HepG2 (cell line): ENCODE data around the gene STIP1. TPM values are rescaled to one million over a fixed set of nuclear protein-coding genes. Genes with fewer than 3 reads are reported as not detected.

Source experiments
- ATF6 ChIP-seq: sonication (generic); formaldehyde crosslinking; conservative IDR thresholded peaks from 2 replicates; pipeline ENCODE4 v1.4.0; 2020; ENCODE audit warnings: missing genetic modification reagents
- CTCF ChIP-seq: sonication (generic); formaldehyde crosslinking; IDR thresholded peaks from 2 replicates; pipeline ENCODE4 v1.5.0; 2020; ENCODE audit warnings: mild to moderate bottlenecking, missing genetic modification reagents, moderate library complexity
- MYC ChIP-seq: sonication (generic); formaldehyde crosslinking; IDR thresholded peaks from 2 replicates; pipeline ENCODE4 v1.9.0; 2021; ENCODE audit warnings: missing genetic modification reagents, borderline replicate concordance
- RBM22 ChIP-seq: fragments of 200-400 bp; formaldehyde crosslinking; optimal IDR thresholded peaks from 2 replicates; pipeline ENCODE3; 2017; ENCODE audit warnings: mild to moderate bottlenecking, low read length, moderate library complexity
- RFX5 ChIP-seq: IDR thresholded peaks from 2 replicates; pipeline ENCODE4 v1.6.1; 2011; ENCODE audit warnings: low read depth, low read length, improper control_type of control experiment
- SMYD3 ChIP-seq: sonication (generic); formaldehyde crosslinking; IDR thresholded peaks from 2 replicates; pipeline ENCODE4 v1.8.1; 2023; ENCODE audit warnings: mild to moderate bottlenecking, missing genetic modification reagents
- TP53 ChIP-seq: sonication (generic); formaldehyde crosslinking; conservative IDR thresholded peaks from 2 replicates; pipeline ENCODE4 v1.4.0; 2020; ENCODE audit warnings: missing genetic modification reagents
- ZBTB40 ChIP-seq, 2 experiments: fragments of 450-650 bp in 1 of 2; sonication (generic) in 1 of 2; formaldehyde crosslinking in 1 of 2; IDR thresholded peaks; 2 replicates each; pipeline versions ENCODE4 v1.6.1 to v1.8.0; 2016 to 2022; ENCODE audit warnings: antibody characterized with exemption in 1 of 2, mild to moderate bottlenecking in 1 of 2, missing genetic modification reagents in 1 of 2
- ZFP36L2 ChIP-seq: sonication (generic); formaldehyde crosslinking; IDR thresholded peaks from 2 replicates; pipeline ENCODE4 v1.4.0; 2020; ENCODE audit warnings: missing genetic modification reagents
- ZFX ChIP-seq: sonication (generic); formaldehyde crosslinking; IDR thresholded peaks from 2 replicates; pipeline ENCODE4 v1.4.0; 2020; ENCODE audit warnings: mild to moderate bottlenecking, low read depth, missing genetic modification reagents, moderate library complexity
- ZFYVE20 ChIP-seq: sonication (generic); formaldehyde crosslinking; IDR thresholded peaks from 2 replicates; pipeline ENCODE4 v1.8.0; 2023; ENCODE audit warnings: low read depth, mild to moderate bottlenecking, moderate library complexity, missing genetic modification reagents, borderline replicate concordance
- ZNF367 ChIP-seq: sonication (generic); formaldehyde crosslinking; IDR thresholded peaks from 2 replicates; pipeline ENCODE4 v1.4.0; 2020; ENCODE audit warnings: missing genetic modification reagents, borderline replicate concordance
- ZNF552 ChIP-seq: sonication (generic); formaldehyde crosslinking; IDR thresholded peaks from 2 replicates; pipeline ENCODE4 v1.9.0; 2022; ENCODE audit warnings: missing genetic modification reagents, mild to moderate bottlenecking, borderline replicate concordance
- ZNF572 ChIP-seq: sonication (generic); formaldehyde crosslinking; IDR thresholded peaks from 2 replicates; pipeline ENCODE4 v1.5.1; 2020; ENCODE audit warnings: mild to moderate bottlenecking, missing genetic modification reagents
- ZNF749 ChIP-seq: sonication (generic); formaldehyde crosslinking; IDR thresholded peaks from 2 replicates; pipeline ENCODE4 v1.8.0; 2022; ENCODE audit warnings: mild to moderate bottlenecking, missing genetic modification reagents, moderate library complexity, borderline replicate concordance
- ZNF773 ChIP-seq: sonication (generic); formaldehyde crosslinking; IDR thresholded peaks from 2 replicates; pipeline ENCODE4 v1.4.0; 2020; ENCODE audit warnings: missing genetic modification reagents, borderline replicate concordance
- ZSCAN25 ChIP-seq: sonication (generic); formaldehyde crosslinking; IDR thresholded peaks from 2 replicates; pipeline ENCODE4 v1.8.0; 2022; ENCODE audit warnings: mild to moderate bottlenecking, missing genetic modification reagents
- polyA plus RNA-seq, 8 experiments: library from polyadenylated mRNA; depleted of rRNA in 3 of 8; stranded (reverse) in 7 of 8; unstranded in 1 of 8; fragments of >200 nt; fragmentation: Illumina TruSeq in 4 of 8; extraction: Trizol in 4 of 8; gene quantifications; 2 replicates each; pipeline versions ENCODE4 v1.2.1 to v1.2.3, GENCODE V29; 2011 to 2016; ENCODE audit warnings: low read depth in 4 of 8, missing spikeins in 1 of 8, mixed read lengths in 1 of 8; ENCODE audit not compliant: insufficient read depth in 1 of 8
- total RNA-seq, 5 experiments: library from RNA; depleted of rRNA; stranded (reverse); fragments of >200 nt; fragmentation: Illumina TruSeq; extraction: Trizol; gene quantifications; 2 replicates each; pipeline ENCODE4 v1.2.3, GENCODE V29; 2016; ENCODE audit warnings: low read depth in 1 of 5

Gene STIP1
- total and polyA plus RNA-seq, 2 of the 13 experiments (the other 11 are each of a cell fraction or from before 2014, with no cell fraction given), result 81.1 to 217 TPM

- TF ChIP-seq ZNF773 (CRISPR knock-in tag) (no peak), ZBTB40 (IDR thresholded peaks at IDR 0.05) (no peak), ZBTB40 (CRISPR knock-in tag; IDR thresholded peaks at IDR 0.05) (no peak), CTCF (CRISPR knock-in tag) (no peak), RBM22 (no peak), RFX5 (no peak), ZNF749 (CRISPR knock-in tag) (no peak), TP53 (CRISPR knock-in tag) (no peak), SMYD3 (CRISPR knock-in tag) (no peak), ATF6 (CRISPR knock-in tag) (no peak), ZNF367 (CRISPR knock-in tag) (no peak), ZFP36L2 (CRISPR knock-in tag) (no peak), MYC (CRISPR knock-in tag) (no peak; the same call in 1 of the 2 replicates), ZNF572 (CRISPR knock-in tag) (no peak), ZNF552 (CRISPR knock-in tag) (no peak), ZFX (CRISPR knock-in tag) (peak; percentile 52), ZSCAN25 (CRISPR knock-in tag) (0 out of 2 replicates have a peak, but pooled peaks have one; percentile 25), ZFYVE20 (CRISPR knock-in tag) (no peak)
Observed at GRCh38 chr11:64233913-64234586, 48.1 kb downstream of the STIP1 start, which contains the start of gene VEGFB (continued).
